ENCODE results near the gene OPN1LW.

DNA sequence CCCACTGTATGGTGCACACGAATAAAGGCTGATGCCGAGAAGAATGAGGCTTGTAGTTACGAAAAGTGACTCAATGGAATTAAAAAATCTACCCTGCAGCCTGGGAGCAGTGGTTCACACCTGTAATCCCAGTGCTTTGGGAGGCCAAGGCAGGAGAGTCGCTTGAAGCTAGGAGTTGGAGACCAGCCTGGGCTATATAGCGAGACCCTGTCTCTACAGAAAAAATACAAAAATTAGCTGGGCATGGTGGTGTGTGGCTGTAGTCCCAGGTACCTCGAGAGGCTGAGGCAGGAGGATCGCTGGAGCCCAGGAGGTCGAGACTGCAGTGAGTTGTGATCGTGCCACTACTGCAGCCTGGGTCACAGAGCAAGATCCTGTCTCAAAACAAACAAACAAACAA lies 11.7 kb upstream of the OPN1LW start:
- TF ChIP-seq, protein P1, sequence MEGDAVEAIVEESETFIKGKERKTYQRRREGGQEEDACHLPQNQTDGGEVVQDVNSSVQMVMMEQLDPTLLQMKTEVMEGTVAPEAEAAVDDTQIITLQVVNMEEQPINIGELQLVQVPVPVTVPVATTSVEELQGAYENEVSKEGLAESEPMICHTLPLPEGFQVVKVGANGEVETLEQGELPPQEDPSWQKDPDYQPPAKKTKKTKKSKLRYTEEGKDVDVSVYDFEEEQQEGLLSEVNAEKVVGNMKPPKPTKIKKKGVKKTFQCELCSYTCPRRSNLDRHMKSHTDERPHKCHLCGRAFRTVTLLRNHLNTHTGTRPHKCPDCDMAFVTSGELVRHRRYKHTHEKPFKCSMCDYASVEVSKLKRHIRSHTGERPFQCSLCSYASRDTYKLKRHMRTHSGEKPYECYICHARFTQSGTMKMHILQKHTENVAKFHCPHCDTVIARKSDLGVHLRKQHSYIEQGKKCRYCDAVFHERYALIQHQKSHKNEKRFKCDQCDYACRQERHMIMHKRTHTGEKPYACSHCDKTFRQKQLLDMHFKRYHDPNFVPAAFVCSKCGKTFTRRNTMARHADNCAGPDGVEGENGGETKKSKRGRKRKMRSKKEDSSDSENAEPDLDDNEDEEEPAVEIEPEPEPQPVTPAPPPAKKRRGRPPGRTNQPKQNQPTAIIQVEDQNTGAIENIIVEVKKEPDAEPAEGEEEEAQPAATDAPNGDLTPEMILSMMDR (IDR thresholded peaks at IDR 0.05; ENCODE audit: borderline replicate concordance, extremely low read depth, low read length, poor library complexity, severe bottlenecking), result no peak
- TF ChIP-seq EZH2 (IDR thresholded peaks at IDR 0.05; ENCODE audit: borderline replicate concordance, low read depth, low read length, severe bottlenecking), result no peak

Data from DND-41 (cell line).